Suprapubic skin (tissue), 4 donors: ENCODE results near the gene SPECC1. TPM values are rescaled to one million over a fixed set of nuclear protein-coding genes. Genes with fewer than 3 reads are reported as not detected.

Experiments used
- DNase-seq, 2 donors: peaks; one replicate each; pipeline ENCODE4 v3.0.0-alpha.2; 2019; ENCODE audit warnings: low spot score in 2 of 2
- H3K27ac ChIP-seq: fragments of 200-600 bp; sonication (generic); one replicate; pipeline ENCODE4 v1.5.1; 2019
- H3K27me3 ChIP-seq: fragments of 200-600 bp; sonication (generic); one replicate; pipeline ENCODE4 v1.5.1; 2019
- H3K36me3 ChIP-seq: fragments of 200-600 bp; sonication (generic); one replicate; pipeline ENCODE4 v1.5.1; 2019
- H3K4me1 ChIP-seq: fragments of 200-600 bp; sonication (generic); one replicate; pipeline ENCODE4 v1.5.1; 2019
- H3K4me3 ChIP-seq: fragments of 200-600 bp; sonication (generic); one replicate; pipeline ENCODE4 v1.5.1; 2019; ENCODE audit warnings: mild to moderate bottlenecking
- H3K9me3 ChIP-seq: fragments of 200-600 bp; sonication (generic); one replicate; pipeline ENCODE4 v1.5.1; 2019
- EP300 ChIP-seq: sonication (generic); formaldehyde crosslinking; IDR thresholded peaks from one replicate; pipeline ENCODE4 v1.6.1; 2017; ENCODE audit warnings: antibody characterized with exemption
- POLR2A ChIP-seq, 2 donors: fragments of 450-650 bp; IDR thresholded peaks; one replicate each; pipeline ENCODE4 v1.6.1; 2017; ENCODE audit warnings: antibody characterized with exemption in 2 of 2, mild to moderate bottlenecking in 2 of 2, moderate library complexity in 2 of 2
- POLR2AphosphoS5 ChIP-seq, 3 donors: sonication (generic); formaldehyde crosslinking; IDR thresholded peaks; one replicate each; pipeline ENCODE4 v1.6.1; 2017; ENCODE audit warnings: antibody characterized with exemption in 3 of 3
- WGBS: methylation state at CpG from one replicate; pipeline ENCODE4 v1.1.5; 2018; 5-methylcytosine and 5-hydroxymethylcytosine counted together
- total RNA-seq, 4 donors: library from RNA; depleted of rRNA; stranded (reverse); fragments of >200 nt; gene quantifications; one replicate each; pipeline ENCODE4 v1.1.0, GENCODE V29; 2016
- TF ChIP-seq, protein P1 (sequence below), 2 donors: fragments of 200-600 bp in 1 of 2; fragments of 450-650 bp in 1 of 2; sonication (generic) in 1 of 2; IDR thresholded peaks; one replicate each; pipeline ENCODE4 v1.5.1; 2016 to 2019; ENCODE audit warnings: antibody characterized with exemption in 2 of 2, mild to moderate bottlenecking in 1 of 2, moderate library complexity in 1 of 2

Gene SPECC1
- total RNA-seq, 4 donors from 2014 or later, result 12.2 to 18.1 (median 16.4) TPM

DNA sequence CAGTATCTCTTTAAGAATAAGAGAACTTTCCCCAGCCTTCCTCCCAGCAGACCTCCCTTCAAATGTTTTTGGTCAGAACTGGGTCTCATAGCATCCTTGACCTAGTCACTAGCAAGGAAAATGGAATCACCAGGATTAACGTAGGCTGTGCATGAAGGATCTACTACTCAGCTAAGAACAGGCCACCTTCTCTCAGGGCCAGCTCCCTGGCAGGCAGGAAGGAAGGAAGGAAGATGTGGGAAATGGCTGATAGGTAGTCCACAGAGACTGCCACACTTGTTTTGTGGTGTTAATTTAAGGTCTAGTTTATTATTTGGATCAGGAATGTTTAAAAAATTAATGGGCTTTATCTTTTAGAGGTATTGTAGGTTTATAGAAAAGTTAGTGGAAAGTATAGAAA is 136.4 kb downstream of the SPECC1 start:
- H3K4me3 ChIP-seq, result no peak overlapping the region
- DNase-seq, result no peak
- no peaks in the 10 kb centered on the region for H3K4me1 ChIP-seq
- no peak for TF ChIP-seq POLR2AphosphoS5 (IDR thresholded peaks at IDR 0.05)
- no peak for TF ChIP-seq POLR2A (IDR thresholded peaks at IDR 0.05)
- 82% methylated on average over 1 of the region's 1 CpG for WGBS
- H3K27ac ChIP-seq, result no peak overlapping the region
- H3K9me3 ChIP-seq, result no peaks in the 10 kb centered on the region
- no peaks in the 10 kb centered on the region for H3K36me3 ChIP-seq
- H3K27me3 ChIP-seq, result no peaks in the 10 kb centered on the region

DNA sequence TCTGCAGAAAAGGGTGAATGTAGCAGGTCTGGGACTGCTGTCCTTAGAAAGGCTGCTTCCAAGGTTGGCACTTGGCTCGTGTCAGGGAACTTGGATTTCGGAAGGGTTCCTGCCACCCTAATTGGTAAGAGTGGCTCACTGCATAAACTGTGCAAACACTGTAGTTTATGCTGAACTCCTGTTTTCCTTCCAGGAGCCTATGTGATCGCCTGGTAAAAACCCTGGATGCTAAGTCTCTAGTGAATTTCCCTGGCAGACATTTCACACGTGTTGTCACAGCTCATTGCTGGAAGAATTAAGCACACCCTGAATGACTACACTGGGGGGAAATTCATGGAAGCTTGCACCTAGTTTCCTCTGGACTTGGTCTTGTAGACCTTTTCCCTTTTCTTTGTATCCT is 140.1 kb downstream of the SPECC1 start:
- H3K9me3 ChIP-seq, result no peaks in the 10 kb centered on the region
- DNase-seq, result no peak
- no peaks in the 10 kb centered on the region for H3K4me1 ChIP-seq
- no peaks in the 10 kb centered on the region for H3K27me3 ChIP-seq
- no peaks in the 10 kb centered on the region for H3K36me3 ChIP-seq
- H3K27ac ChIP-seq, result no peak overlapping the region
- 32% methylated on average over 4 of the region's 4 CpGs for WGBS
- no peak for TF ChIP-seq POLR2AphosphoS5 (IDR thresholded peaks at IDR 0.05)
- no peak for TF ChIP-seq EP300
- TF ChIP-seq, protein P1, sequence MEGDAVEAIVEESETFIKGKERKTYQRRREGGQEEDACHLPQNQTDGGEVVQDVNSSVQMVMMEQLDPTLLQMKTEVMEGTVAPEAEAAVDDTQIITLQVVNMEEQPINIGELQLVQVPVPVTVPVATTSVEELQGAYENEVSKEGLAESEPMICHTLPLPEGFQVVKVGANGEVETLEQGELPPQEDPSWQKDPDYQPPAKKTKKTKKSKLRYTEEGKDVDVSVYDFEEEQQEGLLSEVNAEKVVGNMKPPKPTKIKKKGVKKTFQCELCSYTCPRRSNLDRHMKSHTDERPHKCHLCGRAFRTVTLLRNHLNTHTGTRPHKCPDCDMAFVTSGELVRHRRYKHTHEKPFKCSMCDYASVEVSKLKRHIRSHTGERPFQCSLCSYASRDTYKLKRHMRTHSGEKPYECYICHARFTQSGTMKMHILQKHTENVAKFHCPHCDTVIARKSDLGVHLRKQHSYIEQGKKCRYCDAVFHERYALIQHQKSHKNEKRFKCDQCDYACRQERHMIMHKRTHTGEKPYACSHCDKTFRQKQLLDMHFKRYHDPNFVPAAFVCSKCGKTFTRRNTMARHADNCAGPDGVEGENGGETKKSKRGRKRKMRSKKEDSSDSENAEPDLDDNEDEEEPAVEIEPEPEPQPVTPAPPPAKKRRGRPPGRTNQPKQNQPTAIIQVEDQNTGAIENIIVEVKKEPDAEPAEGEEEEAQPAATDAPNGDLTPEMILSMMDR (IDR thresholded peaks at IDR 0.05), result no peak
- TF ChIP-seq POLR2A (IDR thresholded peaks at IDR 0.05), result no peak
- H3K4me3 ChIP-seq, result no peak overlapping the region

DNA sequence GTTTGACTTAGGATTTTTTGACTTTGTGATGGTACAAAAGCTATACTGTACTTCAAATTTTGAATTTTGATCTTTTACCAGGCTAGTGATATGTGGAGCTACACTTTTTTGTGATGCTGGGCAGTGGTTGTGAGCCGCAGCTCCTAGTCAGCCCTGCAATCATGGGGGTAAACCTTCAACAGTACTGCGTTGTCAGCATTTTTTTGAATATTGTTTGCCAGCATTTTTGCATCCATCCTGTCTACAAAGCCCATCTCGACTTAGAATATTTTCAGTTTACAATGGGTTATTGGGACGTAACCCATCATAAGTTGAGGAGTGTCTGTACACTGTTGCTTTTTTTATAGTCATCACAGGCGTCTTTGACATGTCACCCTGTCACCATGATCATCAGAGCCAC is 142.0 kb downstream of the SPECC1 start:
- H3K4me3 ChIP-seq, result no peak overlapping the region
- no peaks in the 10 kb centered on the region for H3K9me3 ChIP-seq
- TF ChIP-seq, protein P1 (IDR thresholded peaks at IDR 0.05), result no peak
- TF ChIP-seq POLR2AphosphoS5 (IDR thresholded peaks at IDR 0.05), result no peak
- TF ChIP-seq POLR2A (IDR thresholded peaks at IDR 0.05), result no peak
- no peak for TF ChIP-seq EP300
- H3K36me3 ChIP-seq, result no peaks in the 10 kb centered on the region
- no peak overlapping the region for H3K27ac ChIP-seq
- 93% methylated on average over 5 of the region's 5 CpGs for WGBS
- H3K4me1 ChIP-seq, result peaks cover 8% of the 10 kb centered on the region
- DNase-seq, result no peak
- H3K27me3 ChIP-seq, result no peaks in the 10 kb centered on the region

DNA sequence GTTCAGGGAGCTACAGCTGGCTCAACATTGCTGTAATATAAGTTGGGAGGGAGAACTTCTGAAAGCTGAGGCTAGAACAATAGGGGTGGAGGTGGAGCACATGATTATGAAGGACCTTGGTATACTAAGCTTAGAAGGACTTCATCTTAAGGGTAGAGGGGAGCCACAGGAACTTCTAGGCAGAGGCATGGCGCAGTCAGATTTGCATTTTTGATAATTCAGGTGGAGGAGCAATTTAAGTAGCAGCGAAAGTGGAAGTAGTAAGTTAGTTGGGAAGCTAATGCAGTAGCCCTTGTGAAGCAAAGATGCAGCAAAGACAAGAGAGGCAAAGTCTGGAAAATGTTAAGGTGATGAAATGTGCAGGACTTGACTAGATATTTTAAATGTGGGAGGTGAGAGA is 144.1 kb downstream of the SPECC1 start:
- WGBS, result 100% methylated on average over 2 of the region's 2 CpGs

DNA sequence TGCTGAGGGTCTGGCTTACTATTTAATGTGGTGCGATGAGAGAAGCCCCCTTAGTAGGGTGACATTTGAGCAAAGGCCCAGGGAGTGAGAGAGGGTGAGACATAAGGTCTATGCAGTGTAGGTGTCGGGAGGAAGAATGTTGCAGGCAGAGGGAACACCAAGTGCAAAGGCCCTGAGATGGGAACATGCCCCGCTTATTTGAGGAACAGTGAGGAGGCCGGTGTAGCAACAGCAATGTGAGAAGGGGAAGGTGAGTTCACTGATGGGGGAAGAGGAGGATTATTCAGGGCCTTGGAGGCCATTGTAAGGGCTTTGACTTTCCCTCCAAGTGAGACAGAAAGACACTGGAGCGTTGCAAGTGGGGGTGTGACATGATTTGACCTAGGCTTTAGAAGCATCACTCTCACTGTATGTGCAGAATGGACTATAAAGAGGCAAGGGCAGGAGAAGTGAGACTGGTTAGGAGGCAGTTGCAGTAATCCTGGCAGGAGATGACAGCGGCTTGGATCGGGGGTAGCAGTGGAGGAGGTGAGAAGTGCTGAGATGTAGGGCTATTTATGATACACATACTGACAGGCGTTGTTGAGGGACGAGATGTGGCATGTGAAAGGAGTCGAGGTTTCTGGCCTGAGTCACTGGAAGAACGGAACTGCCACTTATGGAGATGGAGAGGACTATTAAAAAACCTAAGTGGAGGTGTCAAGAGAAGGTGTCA is 145.3 kb downstream of the SPECC1 start:
- Histone ChIP-seq H3K4me3 (no peak overlapping the region), H3K36me3 (no peaks in the 10 kb centered on the region), H3K27ac (no peak overlapping the region), H3K27me3 (no peaks in the 10 kb centered on the region), H3K9me3 (no peaks in the 10 kb centered on the region), H3K4me1 (peaks cover 17% of the 10 kb centered on the region)
- no peak for TF ChIP-seq EP300
- TF ChIP-seq, protein P1 (IDR thresholded peaks at IDR 0.05), result no peak
- no peak for TF ChIP-seq POLR2AphosphoS5 (IDR thresholded peaks at IDR 0.05)
- no peak for TF ChIP-seq POLR2A (IDR thresholded peaks at IDR 0.05)
- no peak for DNase-seq
- WGBS, result 90% methylated on average over 11 of the region's 11 CpGs

More for the DNA sequence above, 144.1 kb downstream of the SPECC1 start:
- no peak for TF ChIP-seq POLR2A (IDR thresholded peaks at IDR 0.05)
- TF ChIP-seq, protein P1 (IDR thresholded peaks at IDR 0.05), result no peak
- TF ChIP-seq EP300, result no peak
- DNase-seq, result no peak
- Histone ChIP-seq H3K9me3 (no peaks in the 10 kb centered on the region), H3K4me3 (no peak overlapping the region), H3K36me3 (no peaks in the 10 kb centered on the region), H3K4me1 (peaks cover 17% of the 10 kb centered on the region), H3K27me3 (no peaks in the 10 kb centered on the region), H3K27ac (no peak overlapping the region)
